Progenitor cell of endocrine pancreas (in vitro differentiated cells): ENCODE results near the gene MMEL1. TPM values are rescaled to one million over a fixed set of nuclear protein-coding genes. Genes with fewer than 3 reads are reported as not detected.

Experiments used
- DNase-seq: peaks from one replicate; pipeline ENCODE4 v3.0.0; 2021; ENCODE audit warnings: low spot score; ENCODE audit not compliant: unreplicated experiment
- H3K27ac Mint-ChIP-seq: 2 replicates; pipeline ENCODE4 v1.8.0; 2021; ENCODE audit warnings: mild to moderate bottlenecking, moderate library complexity, mixed read lengths
- H3K27me3 Mint-ChIP-seq: 2 replicates; pipeline ENCODE4 v1.8.0; 2021; ENCODE audit warnings: mixed read lengths
- H3K36me3 Mint-ChIP-seq: 2 replicates; pipeline ENCODE4 v1.8.0; 2022; ENCODE audit warnings: mixed read lengths; ENCODE audit not compliant: insufficient read depth
- H3K4me1 Mint-ChIP-seq: 2 replicates; pipeline ENCODE4 v1.8.0; 2021; ENCODE audit warnings: low read depth, mixed read lengths
- H3K4me3 Mint-ChIP-seq: 2 replicates; pipeline ENCODE4 v1.8.0; 2021; ENCODE audit warnings: low read depth, mild to moderate bottlenecking, moderate library complexity, mixed read lengths
- H3K9me3 Mint-ChIP-seq: 2 replicates; pipeline ENCODE4 v1.8.0; 2021; ENCODE audit warnings: low read depth, mixed read lengths
- total RNA-seq: library from RNA; stranded (reverse); gene quantifications from 2 replicates; pipeline ENCODE4 v1.2.1, GENCODE V29; 2021
- TF ChIP-seq, protein P1 (sequence below): fragments of 200-600 bp; sonication (generic); IDR thresholded peaks from one replicate; pipeline ENCODE4 v1.5.0; 2021; ENCODE audit warnings: antibody characterized with exemption, mild to moderate bottlenecking; ENCODE audit not compliant: unreplicated experiment

The MMEL1 gene
- total RNA-seq, 1 donor from 2014 or later, result 0.93 TPM

GRCh38 chr1:2606881-2607621 lies 25.8 kb downstream of the MMEL1 start:
- Mint-ChIP-seq H3K4me1 (no peaks in the 10 kb centered on the region), H3K9me3 (no peaks in the 10 kb centered on the region), H3K27me3 (peaks cover 9% of the 10 kb centered on the region), H3K4me3 (no peak overlapping the region), H3K36me3 (no peaks in the 10 kb centered on the region), H3K27ac (no peak overlapping the region)
- TF ChIP-seq, protein P1, sequence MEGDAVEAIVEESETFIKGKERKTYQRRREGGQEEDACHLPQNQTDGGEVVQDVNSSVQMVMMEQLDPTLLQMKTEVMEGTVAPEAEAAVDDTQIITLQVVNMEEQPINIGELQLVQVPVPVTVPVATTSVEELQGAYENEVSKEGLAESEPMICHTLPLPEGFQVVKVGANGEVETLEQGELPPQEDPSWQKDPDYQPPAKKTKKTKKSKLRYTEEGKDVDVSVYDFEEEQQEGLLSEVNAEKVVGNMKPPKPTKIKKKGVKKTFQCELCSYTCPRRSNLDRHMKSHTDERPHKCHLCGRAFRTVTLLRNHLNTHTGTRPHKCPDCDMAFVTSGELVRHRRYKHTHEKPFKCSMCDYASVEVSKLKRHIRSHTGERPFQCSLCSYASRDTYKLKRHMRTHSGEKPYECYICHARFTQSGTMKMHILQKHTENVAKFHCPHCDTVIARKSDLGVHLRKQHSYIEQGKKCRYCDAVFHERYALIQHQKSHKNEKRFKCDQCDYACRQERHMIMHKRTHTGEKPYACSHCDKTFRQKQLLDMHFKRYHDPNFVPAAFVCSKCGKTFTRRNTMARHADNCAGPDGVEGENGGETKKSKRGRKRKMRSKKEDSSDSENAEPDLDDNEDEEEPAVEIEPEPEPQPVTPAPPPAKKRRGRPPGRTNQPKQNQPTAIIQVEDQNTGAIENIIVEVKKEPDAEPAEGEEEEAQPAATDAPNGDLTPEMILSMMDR, result no peak
- DNase-seq, result no peak

DNA sequence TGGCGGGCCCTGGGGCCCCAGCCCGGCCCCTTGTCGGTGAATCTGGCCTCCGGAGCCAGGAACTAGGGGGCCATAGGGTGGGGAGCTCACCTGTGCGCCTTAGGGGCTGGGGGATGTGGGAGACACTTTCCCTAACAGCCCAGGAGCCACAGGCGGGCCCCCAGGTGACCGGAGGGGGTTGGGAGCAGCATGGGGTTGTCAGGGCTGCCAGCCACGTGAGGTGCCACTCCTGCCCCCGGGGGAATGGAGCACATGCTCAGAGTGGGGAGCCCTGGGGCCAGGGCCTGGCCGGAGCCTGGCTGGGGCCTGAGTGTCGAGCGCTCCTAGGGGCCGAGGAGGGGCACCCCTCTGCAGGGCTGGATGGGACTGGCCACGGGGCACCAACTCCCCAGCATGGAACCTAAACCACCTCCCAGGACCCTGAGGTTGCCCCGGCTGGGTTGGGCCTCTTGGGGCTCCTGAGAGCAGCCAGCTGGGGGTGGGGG lies 26.4 kb downstream of the MMEL1 start:
- H3K36me3 Mint-ChIP-seq, result no peaks in the 10 kb centered on the region
- H3K4me1 Mint-ChIP-seq, result peaks cover under 1% of the 10 kb centered on the region
- DNase-seq, result no peak
- H3K27ac Mint-ChIP-seq, result no peak overlapping the region
- H3K9me3 Mint-ChIP-seq, result no peaks in the 10 kb centered on the region
- TF ChIP-seq, protein P1, result no peak
- H3K4me3 Mint-ChIP-seq, result no peak overlapping the region
- peaks cover 15% of the 10 kb centered on the region for H3K27me3 Mint-ChIP-seq

- TF ChIP-seq, protein P1, result no peak
- Mint-ChIP-seq H3K36me3 (no peaks in the 10 kb centered on the region), H3K4me3 (no peak overlapping the region), H3K27ac (no peak overlapping the region), H3K9me3 (no peaks in the 10 kb centered on the region), H3K4me1 (peaks cover 1% of the 10 kb centered on the region), H3K27me3 (peaks cover 22% of the 10 kb centered on the region)
- DNase-seq, result no peak
Observed at GRCh38 chr1:2605509-2606395, 27.1 kb downstream of the MMEL1 start.

DNA sequence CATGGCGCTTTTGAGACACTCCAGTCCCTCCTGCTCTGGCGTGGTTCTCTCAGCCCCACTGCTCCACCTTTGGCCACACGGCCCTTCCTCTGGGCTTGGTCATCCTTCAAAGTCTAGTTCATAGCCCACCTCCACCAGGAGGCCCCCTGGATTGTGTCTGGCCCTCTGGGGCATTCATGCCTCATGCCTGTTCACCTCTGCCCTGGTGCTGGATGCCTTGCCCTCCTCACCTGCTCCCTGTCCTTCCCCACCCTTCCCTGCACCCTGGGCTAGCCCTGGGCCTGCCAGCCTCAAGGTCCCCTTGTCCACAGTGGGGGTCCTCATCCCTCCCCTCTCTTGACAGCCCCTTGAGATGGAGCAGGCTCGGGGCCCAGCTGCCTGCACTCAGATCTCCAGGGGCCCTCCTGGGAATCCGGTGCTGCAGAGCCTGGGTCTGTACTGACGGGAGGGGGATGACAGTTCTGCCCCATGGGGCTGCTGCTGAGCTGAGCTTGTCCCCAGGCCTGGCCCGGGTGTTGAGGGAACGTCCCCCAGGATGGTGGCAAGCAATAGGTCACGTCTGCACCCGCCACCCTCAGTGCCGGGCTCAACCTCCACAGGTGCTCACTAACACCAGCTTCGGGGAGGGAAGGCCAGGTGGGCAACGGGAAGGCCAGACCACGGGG lies 27.8 kb downstream of the MMEL1 start:
- no peak overlapping the region for H3K4me3 Mint-ChIP-seq
- no peak for DNase-seq

More for the DNA sequence above, 27.8 kb downstream of the MMEL1 start:
- TF ChIP-seq, protein P1, result no peak
- Mint-ChIP-seq H3K36me3 (no peaks in the 10 kb centered on the region), H3K27ac (no peak overlapping the region), H3K4me1 (peaks cover 1% of the 10 kb centered on the region), H3K9me3 (no peaks in the 10 kb centered on the region), H3K27me3 (peaks cover 22% of the 10 kb centered on the region)
